Measurements from ENCODE around the gene SMCP.

Gene SMCP

DNA sequence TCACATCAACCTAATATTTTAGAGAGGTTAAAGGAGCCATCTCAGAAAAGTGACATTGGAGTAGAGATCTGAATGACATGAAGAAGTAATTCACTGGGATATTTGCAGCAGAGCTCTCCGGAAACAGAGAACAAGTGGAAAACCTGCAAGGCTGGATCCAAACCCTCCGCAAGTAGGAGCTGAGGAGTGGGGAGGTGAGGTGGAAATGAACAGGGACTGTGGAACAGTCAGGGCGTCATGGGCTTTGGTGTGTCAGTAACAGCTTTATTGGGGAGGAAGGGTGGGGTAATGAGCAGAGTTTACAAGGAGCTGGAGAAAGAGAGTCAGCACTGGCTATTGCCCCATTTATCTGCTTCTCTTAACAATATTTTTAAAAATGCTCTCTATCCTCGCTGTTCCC, 20.9 kb downstream of the SMCP start:
- TF ChIP-seq, protein P1, sequence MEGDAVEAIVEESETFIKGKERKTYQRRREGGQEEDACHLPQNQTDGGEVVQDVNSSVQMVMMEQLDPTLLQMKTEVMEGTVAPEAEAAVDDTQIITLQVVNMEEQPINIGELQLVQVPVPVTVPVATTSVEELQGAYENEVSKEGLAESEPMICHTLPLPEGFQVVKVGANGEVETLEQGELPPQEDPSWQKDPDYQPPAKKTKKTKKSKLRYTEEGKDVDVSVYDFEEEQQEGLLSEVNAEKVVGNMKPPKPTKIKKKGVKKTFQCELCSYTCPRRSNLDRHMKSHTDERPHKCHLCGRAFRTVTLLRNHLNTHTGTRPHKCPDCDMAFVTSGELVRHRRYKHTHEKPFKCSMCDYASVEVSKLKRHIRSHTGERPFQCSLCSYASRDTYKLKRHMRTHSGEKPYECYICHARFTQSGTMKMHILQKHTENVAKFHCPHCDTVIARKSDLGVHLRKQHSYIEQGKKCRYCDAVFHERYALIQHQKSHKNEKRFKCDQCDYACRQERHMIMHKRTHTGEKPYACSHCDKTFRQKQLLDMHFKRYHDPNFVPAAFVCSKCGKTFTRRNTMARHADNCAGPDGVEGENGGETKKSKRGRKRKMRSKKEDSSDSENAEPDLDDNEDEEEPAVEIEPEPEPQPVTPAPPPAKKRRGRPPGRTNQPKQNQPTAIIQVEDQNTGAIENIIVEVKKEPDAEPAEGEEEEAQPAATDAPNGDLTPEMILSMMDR (IDR thresholded peaks at IDR 0.05; ENCODE audit: low read depth, low read length): no peak
- in situ Hi-C loops (cut with HindIII; ENCODE audit: low sequenced_read_pairs): no loop called here
- no peak for DNase-seq (ENCODE audit: low read depth, low spot score)
- H3K4me3 ChIP-seq (ENCODE audit: low read depth, low read length): no peak overlapping the region

DNA sequence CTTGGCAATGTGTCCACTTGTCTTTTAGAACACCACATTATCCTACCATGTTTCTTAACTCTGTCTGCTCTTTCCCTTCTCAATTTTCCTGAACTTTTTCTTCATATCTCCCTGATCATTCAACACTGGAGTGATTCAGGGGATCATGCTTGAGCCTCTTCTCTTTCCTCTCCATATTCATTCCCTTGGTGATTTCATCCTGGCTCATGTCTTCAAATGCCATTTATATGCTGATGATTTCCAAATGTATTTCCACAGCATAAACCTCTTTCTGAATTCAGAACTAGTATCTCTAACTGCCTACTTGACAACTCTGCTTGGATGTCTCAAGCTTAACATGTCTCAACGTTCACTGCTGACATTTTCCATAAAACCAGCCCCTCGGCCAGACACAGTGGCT, 21.8 kb downstream of the SMCP start:
- TF ChIP-seq, protein P1 (IDR thresholded peaks at IDR 0.05; ENCODE audit: low read depth, low read length): no peak
- in situ Hi-C loops (cut with HindIII; ENCODE audit: low sequenced_read_pairs): no loop called here

DNA sequence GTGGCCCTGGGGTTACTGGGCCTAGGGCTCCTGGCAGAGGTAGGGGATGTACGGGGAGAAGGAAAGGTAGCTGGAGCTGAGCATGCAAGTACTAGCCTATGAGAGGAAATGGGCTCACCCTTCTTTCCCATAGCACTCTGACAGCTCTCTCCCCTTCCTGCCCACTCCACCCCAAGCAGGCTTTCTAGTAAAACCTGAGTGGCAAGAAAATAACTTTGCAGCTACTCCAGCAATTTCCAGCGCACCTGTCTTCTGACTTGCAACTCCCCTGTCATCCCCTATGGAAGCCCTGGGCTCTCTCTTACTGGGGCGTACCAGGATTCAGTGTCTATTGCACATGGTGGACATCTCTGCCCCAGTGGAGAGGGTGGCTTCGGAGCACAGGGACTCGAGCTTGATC, 23.5 kb downstream of the SMCP start:
- in situ Hi-C loops (cut with HindIII; ENCODE audit: low sequenced_read_pairs): no loop called here
- H3K4me3 ChIP-seq (ENCODE audit: low read depth, low read length): no peak overlapping the region
- TF ChIP-seq, protein P1 (IDR thresholded peaks at IDR 0.05; ENCODE audit: low read depth, low read length): no peak
- no peak for DNase-seq (ENCODE audit: low read depth, low spot score)

More for the DNA sequence above, 21.8 kb downstream of the SMCP start:
- H3K4me3 ChIP-seq (ENCODE audit: low read depth, low read length): no peak overlapping the region
- DNase-seq (ENCODE audit: low read depth, low spot score): no peak

DNA sequence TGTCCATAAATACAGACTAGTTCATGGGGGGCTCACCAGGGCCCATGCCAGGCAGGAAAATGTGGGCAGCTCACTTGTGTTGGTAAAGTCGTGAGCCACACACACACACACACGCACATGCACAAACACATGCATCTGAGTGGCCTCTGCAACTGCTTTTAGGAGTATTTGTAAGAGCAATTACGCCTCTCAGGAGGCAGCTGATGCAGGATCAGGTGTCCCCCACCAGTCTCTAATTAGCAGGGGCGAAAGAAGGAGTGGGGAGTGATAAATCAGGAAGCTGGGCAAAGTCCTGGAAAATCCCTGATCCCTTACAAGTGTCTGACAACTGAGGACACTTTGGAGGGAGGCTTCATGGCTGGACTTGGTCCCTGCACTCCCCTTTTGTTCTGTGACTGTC, 24.5 kb downstream of the SMCP start:
- H3K4me3 ChIP-seq (ENCODE audit: low read depth, low read length): no peak overlapping the region
- in situ Hi-C loops (cut with HindIII; ENCODE audit: low sequenced_read_pairs): no loop called here
- TF ChIP-seq, protein P1 (IDR thresholded peaks at IDR 0.05; ENCODE audit: low read depth, low read length): no peak
- no peak for DNase-seq (ENCODE audit: low read depth, low spot score)

DNA sequence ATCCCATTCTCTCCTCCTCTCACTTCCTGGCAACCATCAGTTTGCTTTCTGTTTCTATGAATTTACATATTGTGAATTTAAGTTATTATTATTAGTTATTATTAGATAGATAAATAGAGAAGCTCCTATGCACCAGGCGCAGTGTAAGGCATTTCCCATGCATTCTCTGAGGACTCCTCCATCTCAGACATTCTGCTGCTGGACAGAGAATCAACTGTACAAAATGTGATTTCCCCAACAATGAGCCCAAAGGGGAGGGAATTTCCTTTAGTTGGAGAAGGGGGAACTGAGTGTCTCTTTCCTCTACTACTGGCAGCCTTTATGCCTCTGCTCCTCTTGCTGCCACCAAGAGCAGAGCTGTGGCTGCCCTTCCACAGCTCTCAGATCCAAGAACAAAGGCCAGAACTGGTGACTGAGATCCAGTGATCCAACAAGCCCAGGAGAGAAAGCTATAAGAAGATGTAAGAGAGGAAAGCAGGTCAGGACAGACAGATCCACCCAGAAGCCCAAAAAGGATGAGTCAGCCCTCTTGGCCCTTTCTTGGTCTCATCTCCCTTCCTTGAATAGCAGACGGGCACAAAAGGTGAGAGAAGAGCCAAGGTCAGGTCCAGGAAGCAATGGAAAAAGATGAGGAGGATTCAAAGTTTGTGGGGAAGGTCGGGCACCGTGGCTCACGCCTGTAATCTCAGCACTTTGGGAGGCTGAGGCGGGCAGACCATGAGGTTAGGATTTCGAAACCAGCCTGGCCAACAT, 26.7 kb downstream of the SMCP start:
- DNase-seq (ENCODE audit: low read depth, low spot score): no peak

DNA sequence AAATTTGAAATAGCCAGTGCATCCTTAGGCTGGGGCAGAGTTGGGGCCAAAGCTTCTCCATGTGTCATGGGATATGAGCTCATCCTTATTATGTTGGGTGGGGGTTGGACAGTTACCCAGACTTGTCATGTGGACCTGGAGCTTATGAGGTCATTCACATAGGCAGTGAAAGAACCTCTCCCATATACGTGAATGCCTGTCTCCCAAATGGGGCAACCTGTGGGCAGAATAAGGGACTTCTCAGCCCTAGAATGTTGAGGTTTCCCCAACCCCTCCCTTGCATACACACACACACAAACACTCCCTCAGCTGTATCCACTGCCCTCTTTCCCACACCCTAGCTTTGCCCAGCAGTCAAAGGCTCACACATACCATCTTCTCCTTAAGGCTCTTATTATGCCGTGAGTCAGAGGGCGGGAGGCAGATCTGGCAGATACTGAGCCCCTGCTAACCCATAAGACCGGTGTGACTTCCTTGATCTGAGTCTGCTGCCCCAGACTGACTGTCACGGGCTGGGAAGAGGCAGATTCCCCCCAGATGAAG, 28.0 kb downstream of the SMCP start:
- peak; percentile 53 for DNase-seq (ENCODE audit: low read depth, low spot score)
- TF ChIP-seq, protein P1 (IDR thresholded peaks at IDR 0.05; ENCODE audit: low read depth, low read length): no peak
- no peak overlapping the region for H3K4me3 ChIP-seq (ENCODE audit: low read depth, low read length)
- in situ Hi-C loops (cut with HindIII; ENCODE audit: low sequenced_read_pairs): no loop called here

More for the DNA sequence above, 26.7 kb downstream of the SMCP start:
- TF ChIP-seq, protein P1 (IDR thresholded peaks at IDR 0.05; ENCODE audit: low read depth, low read length): no peak
- H3K4me3 ChIP-seq (ENCODE audit: low read depth, low read length): no peak overlapping the region
- in situ Hi-C loops (cut with HindIII; ENCODE audit: low sequenced_read_pairs): no loop called here
